Kidney (tissue), 14 donors: ENCODE measurements around the gene NLGN1. TPM values are rescaled to one million over a fixed set of nuclear protein-coding genes. Genes with fewer than 3 reads are reported as not detected.

ENCODE experiments used
- DNase-seq, 5 donors: peaks; one replicate each; pipeline ENCODE4 v3.0.0-alpha.2; 2013 to 2020
- FAIRE-seq: peaks from 2 replicates; lab custom pipeline; 2012; peaks lifted over from hg19 to GRCh38; lab: Jason Lieb, UNC
- H3K27ac ChIP-seq, 2 donors: one replicate each; pipeline ENCODE4 v1.7.0; 2013; ENCODE audit warnings: low read depth in 2 of 2, low read length in 2 of 2, inconsistent platforms in 1 of 2
- H3K27me3 ChIP-seq: one replicate; pipeline ENCODE4 v1.7.1; 2013; ENCODE audit warnings: low read length, inconsistent platforms; ENCODE audit not compliant: control insufficient read depth, insufficient read depth
- H3K36me3 ChIP-seq, 3 donors: one replicate each; pipeline versions ENCODE4 v1.7.0 to v1.7.1; 2013; ENCODE audit warnings: low read length in 3 of 3, control low read depth in 1 of 3, inconsistent platforms in 1 of 3; ENCODE audit not compliant: insufficient read depth in 3 of 3, control insufficient read depth in 2 of 3
- H3K4me1 ChIP-seq, 3 donors: one replicate each; pipeline versions ENCODE4 v1.7.0 to v1.7.1; 2013; ENCODE audit warnings: low read length in 3 of 3, inconsistent platforms in 1 of 3, low read depth in 1 of 3; ENCODE audit not compliant: control insufficient read depth in 2 of 3, insufficient read depth in 2 of 3
- H3K4me3 ChIP-seq, 3 donors: one replicate each; pipeline versions ENCODE4 v1.7.0 to v1.8.1; 2013; ENCODE audit warnings: low read length in 3 of 3, control low read depth in 1 of 3, inconsistent platforms in 1 of 3
- H3K9ac ChIP-seq, 3 donors: one replicate each; pipeline versions ENCODE4 v1.7.0 to v1.7.1; 2013; ENCODE audit warnings: low read length in 3 of 3, control low read depth in 1 of 3, inconsistent platforms in 1 of 3
- H3K9me3 ChIP-seq, 3 donors: one replicate each; pipeline versions ENCODE4 v1.7.0 to v1.7.1; 2013; ENCODE audit warnings: low read length in 3 of 3, control low read depth in 1 of 3, inconsistent platforms in 1 of 3; ENCODE audit not compliant: control insufficient read depth in 2 of 3, insufficient read depth in 1 of 3
- CTCF ChIP-seq: IDR thresholded peaks from 3 replicates; pipeline ENCODE4 v1.5.1; 2012; ENCODE audit warnings: mild to moderate bottlenecking, moderate library complexity, borderline replicate concordance; ENCODE audit not compliant: insufficient read depth; ENCODE audit errors: extremely low read depth
- intact Hi-C: fragments of 100-400 bp; cut with DNase I; formaldehyde crosslinking; loops from one replicate; pipeline ENCODE4 v1.11.1; 2022
- polyA plus RNA-seq: library from polyadenylated mRNA; stranded (reverse); fragments of 350-450 nt; fragmentation: Illumina TruSeq; extraction: RNeasy Lipid Tissue Mini Kit (QIAGEN cat#74804); gene quantifications from one replicate; pipeline ENCODE4 v1.2.3, GENCODE V29; 2014; ENCODE audit warnings: low read depth, low replicate concordance; ENCODE audit not compliant: insufficient read depth
- total RNA-seq: library from RNA; stranded (reverse); fragmentation: NEBNext Ultra II Directional; extraction: Animal tissue kit (Norgen Biotek cat#: 25700); gene quantifications from one replicate; pipeline ENCODE4 v1.2.1, GENCODE V29; 2021
- donor health status: control.
- donor health status: control.
- donor health status: control.
- donor health status: control.
- donor health status: control.
- donor health status: DM: yes; HTN: yes; CAD: no.
- donor health status: Normal renal cell carcinoma (clear cell type).

Gene NLGN1
- total and polyA plus RNA-seq, 2 donors from 2014 or later: 0.49 to 19.4 TPM

- H3K27ac ChIP-seq: no peak overlapping the region
- no peak for TF ChIP-seq CTCF
- no peak for DNase-seq
- H3K36me3 ChIP-seq: no peaks in the 10 kb centered on the region
- no peaks in the 10 kb centered on the region for H3K9me3 ChIP-seq
- FAIRE-seq: no peak
- no peak overlapping the region for H3K9ac ChIP-seq
- H3K27me3 ChIP-seq: no peaks in the 10 kb centered on the region
- intact Hi-C loops: no loop called here
- H3K4me3 ChIP-seq: no peak overlapping the region
- H3K4me1 ChIP-seq: no peaks in the 10 kb centered on the region
Measured at GRCh38 chr3:173641696-173642095, 244.2 kb downstream of the NLGN1 start.

GRCh38 chr3:173644086-173645082 lies 246.8 kb downstream of the NLGN1 start:
- TF ChIP-seq CTCF: no peak
- no peak overlapping the region for H3K4me3 ChIP-seq
- intact Hi-C loops: no loop called here
- H3K9ac ChIP-seq: no peak overlapping the region
- no peaks in the 10 kb centered on the region for H3K27me3 ChIP-seq
- FAIRE-seq (no peak), DNase-seq (peak in 1 of 5 donors; percentile 33)
- no peaks in the 10 kb centered on the region for H3K4me1 ChIP-seq
- no peak overlapping the region for H3K27ac ChIP-seq
- no peaks in the 10 kb centered on the region for H3K36me3 ChIP-seq
- no peaks in the 10 kb centered on the region for H3K9me3 ChIP-seq

GRCh38 chr3:173650596-173650995 lies 253.1 kb downstream of the NLGN1 start:
- peaks cover 0 to 3% (median 0%) of the 10 kb centered on the region in 3 donors for H3K9me3 ChIP-seq
- no peak overlapping the region for H3K9ac ChIP-seq
- no peak for DNase-seq
- intact Hi-C loops: no loop called here
- no peak for TF ChIP-seq CTCF
- no peaks in the 10 kb centered on the region for H3K36me3 ChIP-seq
- no peak for FAIRE-seq
- H3K27me3 ChIP-seq: no peaks in the 10 kb centered on the region
- H3K4me1 ChIP-seq: no peaks in the 10 kb centered on the region
- H3K27ac ChIP-seq: no peak overlapping the region
- H3K4me3 ChIP-seq: no peak overlapping the region
